ENCODE data around the gene ING3. TPM values are rescaled to one million over a fixed set of nuclear protein-coding genes. Genes with fewer than 3 reads are reported as not detected.

ING3 gene
- total and polyA plus RNA-seq, 2 of the 8 experiments (the other 6 are each of a cell fraction or from before 2014, with no cell fraction given): 6.0 to 17.7 TPM

GRCh38 chr7:120955577-120956149, 5.1 kb downstream of the ING3 start:
- Histone ChIP-seq H2AFZ (ENCODE audit: low read length) (no peak overlapping the region), H3K27me3 (replicated peaks in 1 of 4; ENCODE audit: control insufficient read depth in 3 of 4, extremely low read depth in 1 of 4, insufficient read depth in 3 of 4, low read length in 3 of 4) (no peaks in the 10 kb centered on the region), H3K27ac (ENCODE audit: low read depth, low read length) (no peak overlapping the region), H3K4me1 (replicated peaks in 1 of 4; ENCODE audit: control insufficient read depth in 3 of 4, insufficient read depth in 4 of 4, low read length in 3 of 4) (peaks cover 0 to 2% (median 0%) of the 10 kb centered on the region in 4 experiments; a peak in 2 of 7 replicates), H3K18ac (ENCODE audit: extremely low read depth, low read length) (no peak overlapping the region), H3K56ac (replicated peaks; ENCODE audit: insufficient read length, low read depth, low read length) (no peak overlapping the region), H3K79me2 (ENCODE audit: control insufficient read depth in 1 of 2, insufficient read depth in 2 of 2, low read length in 2 of 2) (peaks cover 0 to 19% of the 10 kb centered on the region in 2 experiments; a peak in 2 of 4 replicates), H2AK5ac (ENCODE audit: low read depth, low read length) (no peak overlapping the region), H3K9me3 (ENCODE audit: insufficient read depth in 2 of 2, low read depth in 1 of 2, low read length in 1 of 2) (no peaks in the 10 kb centered on the region), H2BK12ac (ENCODE audit: low read depth, low read length) (no peak overlapping the region), H4K8ac (ENCODE audit: extremely low read depth, insufficient read depth, low read length) (no peak overlapping the region), H3K4me3 (ENCODE audit: extremely low read depth in 1 of 4, insufficient read depth in 2 of 4, low read depth in 3 of 4, low read length in 4 of 4) (no peak overlapping the region), H3K23ac (ENCODE audit: insufficient read length) (no peak overlapping the region), H3K4me2 (ENCODE audit: insufficient read depth in 1 of 2, low read depth in 2 of 2, low read length in 2 of 2) (no peak overlapping the region), H3K79me1 (ENCODE audit: low read depth, low read length) (no peaks in the 10 kb centered on the region), H4K5ac (ENCODE audit: insufficient read length, low read depth, low read length) (no peak overlapping the region), H2BK5ac (ENCODE audit: low read depth, low read length) (no peak overlapping the region), H4K20me1 (replicated peaks in 1 of 2; ENCODE audit: control insufficient read depth in 1 of 2, insufficient read depth in 2 of 2, low read length in 2 of 2) (peaks cover 0 to 3% of the 10 kb centered on the region in 2 experiments), H3K36me3 (ENCODE audit: control insufficient read depth in 2 of 4, insufficient read depth in 4 of 4, low read length in 3 of 4) (peaks cover 2 to 40% (median 11%) of the 10 kb centered on the region in 4 experiments; a peak in 6 of 8 replicates), H3K14ac (ENCODE audit: insufficient read length) (no peak overlapping the region), H3K9ac (replicated peaks in 1 of 4; ENCODE audit: extremely low read depth in 1 of 4, low read depth in 3 of 4, low read length in 3 of 4) (no peak overlapping the region), H2BK20ac (ENCODE audit: low read length) (no peak overlapping the region), H4K91ac (replicated peaks; ENCODE audit: insufficient read length, low read length) (no peak overlapping the region), H3K23me2 (ENCODE audit: low read depth, low read length) (peaks cover 3% of the 10 kb centered on the region; the same call in 1 of the 2 replicates), H3K4ac (replicated peaks; ENCODE audit: insufficient read length, low read depth, low read length) (no peak overlapping the region), H2BK120ac (replicated peaks; ENCODE audit: low read depth, low read length) (no peak overlapping the region), H2BK15ac (ENCODE audit: low read length) (no peak overlapping the region)
- ChIA-PET POLR2A (ENCODE audit: partially characterized antibody) (no interaction called here), CTCF (ENCODE audit: partially characterized antibody) (interaction anchor here (1.2 kb wide), 1 partner anchor 163 kb away, joined by 5 read pairs; no protein-coding TSS in a partner anchor)
- FAIRE-seq: no peak
- no peak for DNase-seq (ENCODE audit: low read depth in 1 of 2, low spot score in 2 of 2)
- WGBS, 2 experiments (ENCODE audit: extremely low coverage in 1 of 2, insufficient coverage in 1 of 2, insufficient read length in 1 of 2, insufficient replicate concordance in 2 of 2, low coverage in 1 of 2, low lambda C conversion rate in 2 of 2, missing lambda C conversion rate in 1 of 2): 92% methylated on average over 3 of the region's 3 CpGs; no CpG with 5 or more reads in 1 of the 2 experiments
- TF ChIP-seq FOSL1 (IDR thresholded peaks at IDR 0.05; ENCODE audit: insufficient read depth, low read depth, low read length): no peak
- no peak for TF ChIP-seq JUN (IDR thresholded peaks at IDR 0.05; ENCODE audit: low read depth, low read length)
- TF ChIP-seq ZNF274 (IDR thresholded peaks at IDR 0.05; ENCODE audit: borderline replicate concordance, extremely low read depth, low read length): no peak
- TF ChIP-seq ATF2 (IDR thresholded peaks at IDR 0.05; ENCODE audit: low read length): no peak
- no peak for TF ChIP-seq SRF (IDR thresholded peaks at IDR 0.05; ENCODE audit: low read depth, low read length)
